Mononuclear cell (primary cell): Measurements from ENCODE around the gene SLC3A2. TPM values are rescaled to one million over a fixed set of nuclear protein-coding genes. Genes with fewer than 3 reads are reported as not detected.
"Not testable (repeated sequence)": the region's sequence is repeated elsewhere in the genome, so short reads cannot be mapped to it uniquely, and the experiment has no call there.

Experiments
- H3K27me3 ChIP-seq: 2 replicates; pipeline ENCODE4 v1.6.0; 2011; ENCODE audit warnings: low read length, control low read depth; ENCODE audit not compliant: insufficient read depth
- H3K4me1 ChIP-seq: 2 replicates; pipeline ENCODE4 v1.5.1; 2011; ENCODE audit warnings: mild to moderate bottlenecking, low read length, control low read depth; ENCODE audit not compliant: insufficient read depth
- H3K4me3 ChIP-seq: 2 replicates; pipeline ENCODE4 v1.5.1; 2011; ENCODE audit warnings: mild to moderate bottlenecking, low read length, moderate library complexity
- H3K9me3 ChIP-seq: 2 replicates; pipeline ENCODE4 v1.5.1; 2011; ENCODE audit warnings: low read depth, mild to moderate bottlenecking, control low read depth, low read length
- total RNA-seq: library from RNA; depleted of rRNA; stranded (reverse); fragments of >200 nt; gene quantifications from one replicate; pipeline ENCODE4 v1.2.3, GENCODE V29; 2012

SLC3A2 gene
- total RNA-seq, 1 donor, result 125 TPM

DNA sequence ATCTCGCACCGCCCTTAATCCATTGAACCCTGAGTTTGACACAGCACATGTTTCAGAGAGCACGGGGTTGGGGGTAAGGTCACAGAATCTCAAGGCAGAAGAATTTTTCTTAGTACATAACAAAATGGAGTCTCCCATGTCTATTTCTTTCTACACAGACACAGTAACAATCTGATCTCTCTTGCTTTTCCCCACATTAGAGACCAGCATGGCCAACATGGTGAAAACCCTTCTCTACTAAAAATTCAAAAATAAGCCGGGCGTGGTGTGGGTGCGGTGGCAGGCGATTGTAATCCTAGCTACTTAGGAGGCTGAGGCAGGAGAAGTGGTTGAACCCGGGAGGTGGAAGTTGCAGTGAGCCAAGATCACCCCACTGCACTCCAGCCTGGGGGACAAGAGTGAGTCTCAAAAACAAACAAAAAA, 21.4 kb upstream of the SLC3A2 start:
- H3K4me3 ChIP-seq, H3K27me3 ChIP-seq, H3K9me3 ChIP-seq: not testable (repeated sequence)
- H3K4me1 ChIP-seq, result peaks cover 31% of the 10 kb centered on the region

DNA sequence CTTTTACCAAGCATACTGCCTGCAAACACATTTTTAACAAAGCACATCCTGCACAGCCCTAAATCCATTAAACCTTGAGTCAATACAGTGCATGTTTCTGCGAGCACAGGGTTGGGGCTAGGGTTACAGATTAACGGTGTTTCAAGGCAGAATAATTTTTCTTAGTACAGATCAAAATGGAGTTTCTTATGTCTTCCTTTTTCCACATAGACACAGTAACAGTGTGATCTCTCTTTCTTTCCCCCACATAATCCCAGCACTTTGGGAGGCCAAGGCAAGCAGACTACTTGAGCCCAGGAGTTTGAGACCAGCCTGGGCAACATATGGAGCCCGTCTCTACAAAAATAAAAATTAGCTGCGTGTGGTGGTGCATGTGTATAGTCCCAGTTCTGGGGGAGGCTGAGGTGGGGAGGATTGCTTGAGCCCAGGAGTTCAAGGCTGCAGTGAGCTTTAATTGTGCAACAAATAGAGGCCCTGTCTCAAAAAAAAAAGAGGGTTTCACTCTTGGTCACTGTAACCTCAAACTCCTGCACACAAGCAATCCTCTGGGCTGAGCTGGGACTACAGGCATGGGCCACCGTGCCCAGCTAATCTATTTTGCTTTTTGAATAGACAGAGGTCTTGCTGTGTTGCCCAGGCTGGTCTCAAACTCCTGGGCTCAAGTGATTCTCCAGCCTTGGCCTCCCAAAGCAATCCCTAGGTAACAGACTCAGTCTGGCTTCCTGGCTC, 19.7 kb upstream of the SLC3A2 start:
- Histone ChIP-seq H3K27me3 (no peaks in the 10 kb centered on the region), H3K4me1 (peaks cover 20% of the 10 kb centered on the region), H3K9me3 (no peaks in the 10 kb centered on the region), H3K4me3 (no peak overlapping the region)

DNA sequence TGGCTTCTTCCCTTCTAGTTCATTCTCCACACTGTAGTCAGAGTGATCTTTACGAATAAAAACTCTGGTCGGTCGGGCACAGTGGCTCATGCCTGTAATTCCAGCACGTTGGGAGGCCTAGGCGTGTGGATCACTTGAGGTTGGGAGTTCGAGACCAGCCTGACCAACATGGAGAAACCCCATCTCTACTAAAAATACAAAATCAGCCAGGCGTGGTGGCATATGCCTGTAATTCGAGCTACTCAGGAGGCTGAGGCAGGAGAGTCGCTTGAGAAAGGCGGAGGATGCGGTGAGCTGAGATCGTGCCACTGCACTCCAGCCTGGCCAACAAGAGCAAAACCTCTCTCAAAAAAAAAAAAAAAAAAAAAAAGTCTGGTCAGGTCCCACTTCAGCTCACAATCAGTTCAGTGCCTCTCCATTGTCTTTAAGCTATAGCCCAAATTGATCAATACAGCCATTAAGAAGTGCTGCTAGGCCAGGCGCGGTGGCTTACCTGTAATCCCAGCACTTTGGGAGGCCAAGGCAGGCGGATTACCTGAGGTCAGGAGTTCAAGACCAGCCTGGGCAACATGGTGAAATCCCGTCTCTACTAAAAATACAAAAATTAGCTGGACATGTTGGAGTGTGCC, 19.0 kb upstream of the SLC3A2 start:
- not testable (repeated sequence) for H3K27me3 ChIP-seq, H3K9me3 ChIP-seq, H3K4me3 ChIP-seq
- peaks cover 14% of the 10 kb centered on the region for H3K4me1 ChIP-seq

GRCh38 chr11:62863687-62864335, 16.9 kb upstream of the SLC3A2 start:
- Histone ChIP-seq H3K4me3 (no peak overlapping the region), H3K27me3 (no peaks in the 10 kb centered on the region), H3K9me3 (no peaks in the 10 kb centered on the region), H3K4me1 (peaks cover 4% of the 10 kb centered on the region)

GRCh38 chr11:62865635-62866034, 15.1 kb upstream of the SLC3A2 start:
- peaks cover 4% of the 10 kb centered on the region for H3K4me1 ChIP-seq
- no peaks in the 10 kb centered on the region for H3K9me3 ChIP-seq
- no peaks in the 10 kb centered on the region for H3K27me3 ChIP-seq
- no peak overlapping the region for H3K4me3 ChIP-seq

- no peak overlapping the region for H3K4me3 ChIP-seq
- no peaks in the 10 kb centered on the region for H3K9me3 ChIP-seq
- no peaks in the 10 kb centered on the region for H3K27me3 ChIP-seq
- H3K4me1 ChIP-seq, result peaks cover 6% of the 10 kb centered on the region
These were observed 5.8 kb upstream of the SLC3A2 start for GRCh38 chr11:62874851-62875250.

DNA sequence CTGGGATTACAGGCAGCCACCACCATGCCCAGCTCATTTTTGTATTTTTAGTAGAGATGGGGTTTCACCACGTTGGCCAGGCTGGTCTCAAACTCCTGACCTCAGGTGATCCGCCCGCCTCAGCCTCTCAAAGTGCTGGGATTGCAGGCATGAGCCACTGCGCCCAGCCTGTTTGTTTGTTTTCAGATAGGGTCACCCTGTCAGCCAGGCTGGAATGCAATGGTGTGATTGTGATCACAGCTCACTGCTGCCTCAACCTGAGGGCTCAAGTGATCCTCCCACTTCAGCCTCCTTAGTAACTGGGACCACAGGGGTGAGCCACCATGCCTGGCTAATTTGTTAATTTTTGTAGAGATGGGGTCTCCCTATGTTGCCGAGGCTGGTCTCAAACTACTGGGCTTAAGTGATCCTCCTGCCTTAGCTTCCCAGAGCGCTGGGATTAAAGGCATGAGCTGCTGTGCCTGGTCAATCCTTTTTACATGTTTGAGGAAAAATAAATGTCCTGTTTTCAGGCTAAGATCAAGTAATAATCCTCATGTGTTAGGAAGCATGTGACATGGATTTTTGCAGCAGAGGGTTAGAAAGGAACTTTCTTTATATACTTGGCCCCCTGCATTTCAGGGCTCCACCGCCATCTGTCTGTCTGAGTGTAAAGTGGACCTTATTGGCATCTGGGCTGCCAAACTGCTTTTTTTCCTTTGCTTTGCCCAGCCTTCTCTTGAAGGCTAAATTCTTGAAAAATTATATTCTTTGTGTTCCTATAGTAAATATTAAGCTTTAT, 4.8 kb upstream of the SLC3A2 start:
- Histone ChIP-seq H3K4me1 (peaks cover 13% of the 10 kb centered on the region), H3K27me3 (no peaks in the 10 kb centered on the region), H3K9me3 (no peaks in the 10 kb centered on the region), H3K4me3 (no peak overlapping the region)

GRCh38 chr11:62876712-62877111, 4.0 kb upstream of the SLC3A2 start:
- Histone ChIP-seq H3K4me1 (peaks cover 14% of the 10 kb centered on the region), H3K4me3 (no peak overlapping the region), H3K9me3 (no peaks in the 10 kb centered on the region), H3K27me3 (no peaks in the 10 kb centered on the region)

- Histone ChIP-seq H3K27me3 (no peaks in the 10 kb centered on the region), H3K9me3 (no peaks in the 10 kb centered on the region), H3K4me1 (peaks cover 37% of the 10 kb centered on the region), H3K4me3 (no peak overlapping the region)
These were observed 1.3 kb upstream of the SLC3A2 start for GRCh38 chr11:62879235-62879978.

DNA sequence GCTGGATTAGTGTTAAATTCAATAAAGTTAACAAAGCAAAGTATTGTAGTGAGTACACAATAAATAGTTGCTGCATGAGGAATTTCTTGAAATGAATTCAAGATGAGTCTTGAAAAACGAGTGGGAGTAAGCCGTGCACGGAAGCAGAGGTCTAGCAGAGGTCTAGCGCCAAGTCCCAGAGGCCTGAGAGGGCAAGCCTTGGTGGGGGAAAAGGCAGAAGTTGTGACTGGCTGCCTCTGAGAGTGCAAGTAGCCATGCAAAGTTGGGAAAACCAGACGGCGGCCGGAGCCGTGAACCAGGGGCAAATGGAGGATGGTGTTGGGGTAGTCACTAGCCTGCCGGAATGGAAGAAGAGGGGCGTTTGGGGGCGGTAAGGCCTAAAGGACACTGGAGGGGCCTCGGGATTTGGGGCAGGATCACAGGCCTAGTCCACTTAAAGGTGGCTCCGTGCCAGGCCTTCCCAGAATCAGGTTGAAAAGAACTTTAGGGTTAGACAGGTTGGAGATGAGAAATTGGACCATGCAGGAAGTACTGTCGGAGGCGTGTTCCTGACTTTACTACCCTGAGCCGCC, 379 bp upstream of the SLC3A2 start:
- H3K9me3 ChIP-seq, result no peaks in the 10 kb centered on the region
- H3K4me1 ChIP-seq, result peaks cover 37% of the 10 kb centered on the region
- peak overlapping the region; percentile 95 for H3K4me3 ChIP-seq
- H3K27me3 ChIP-seq, result no peaks in the 10 kb centered on the region

DNA sequence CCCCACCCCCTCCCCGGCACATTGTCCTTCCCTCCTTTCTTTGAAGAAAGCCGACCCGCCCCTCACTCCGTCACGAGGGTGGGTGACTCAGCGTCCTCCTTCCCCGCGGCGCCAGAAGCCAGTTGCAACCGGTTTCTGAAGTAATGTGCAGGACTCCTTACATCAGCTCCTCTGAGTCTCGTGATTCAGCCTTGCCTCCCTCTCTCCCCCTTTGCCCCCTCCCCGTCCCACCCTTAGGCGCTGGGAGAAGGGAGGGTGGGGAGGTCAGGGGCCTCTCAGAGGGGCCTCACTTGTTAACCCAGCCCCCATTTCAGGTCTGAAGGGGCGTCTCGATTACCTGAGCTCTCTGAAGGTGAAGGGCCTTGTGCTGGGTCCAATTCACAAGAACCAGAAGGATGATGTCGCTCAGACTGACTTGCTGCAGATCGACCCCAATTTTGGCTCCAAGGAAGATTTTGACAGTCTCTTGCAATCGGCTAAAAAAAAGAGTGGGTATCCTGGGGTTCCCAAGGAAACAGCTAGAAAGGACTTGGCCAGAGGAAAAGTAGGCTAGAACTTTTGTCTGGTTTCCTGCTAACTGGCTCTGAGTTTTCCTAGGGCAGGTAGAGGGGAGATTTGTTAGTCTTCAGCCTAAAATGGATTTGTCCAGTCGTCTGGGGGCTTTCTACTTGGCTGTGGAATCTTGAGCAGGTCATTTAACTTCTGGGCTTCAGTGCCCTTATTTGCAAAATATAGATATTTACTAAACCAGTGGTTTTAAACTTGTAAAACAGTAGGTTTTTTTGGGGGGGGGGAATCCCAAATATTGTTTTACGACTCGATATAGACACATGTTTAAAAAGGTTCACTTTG, 1.1 kb downstream of the SLC3A2 start:
- H3K4me1 ChIP-seq, result peaks cover 37% of the 10 kb centered on the region
- no peaks in the 10 kb centered on the region for H3K9me3 ChIP-seq
- H3K27me3 ChIP-seq, result no peaks in the 10 kb centered on the region
- H3K4me3 ChIP-seq, result peak overlapping the region; percentile 95

GRCh38 chr11:62882431-62882749, 1.7 kb downstream of the SLC3A2 start:
- H3K27me3 ChIP-seq, result no peaks in the 10 kb centered on the region
- peaks cover 37% of the 10 kb centered on the region for H3K4me1 ChIP-seq
- H3K4me3 ChIP-seq, result peak overlapping the region; percentile 95

GRCh38 chr11:62882788-62883501, 2.2 kb downstream of the SLC3A2 start:
- no peaks in the 10 kb centered on the region for H3K27me3 ChIP-seq
- H3K4me1 ChIP-seq, result peaks cover 37% of the 10 kb centered on the region
- no peaks in the 10 kb centered on the region for H3K9me3 ChIP-seq
- H3K4me3 ChIP-seq, result peak overlapping the region; percentile 12

More at GRCh38 chr11:62882431-62882749, 1.7 kb downstream of the SLC3A2 start:
- no peaks in the 10 kb centered on the region for H3K9me3 ChIP-seq
